PC-3 (cell line): ENCODE results near the gene PBLD. TPM values are rescaled to one million over a fixed set of nuclear protein-coding genes. Genes with fewer than 3 reads are reported as not detected.

Experiments
- ATAC-seq: fragments of 200-7000 bp; cut with Tn5 transposase; 2 replicates; pipeline ENCODE4 v1.9.1; 2020; ENCODE audit warnings: mild to moderate bottlenecking, moderate library complexity
- BruUV-seq: library from RNA; stranded (reverse); fragments of 400-500 nt; replicated peaks from 2 replicates; lab custom pipeline; 2021; lab: Mats Ljungman, UMichigan
- CTCF ChIA-PET: fragments of 300-600 bp; sonication (Branson Sonifier 250); formaldehyde crosslinking; loops from one replicate; lab custom pipeline; 2022; ENCODE audit warnings: antibody characterized with exemption; lab: Charles Lee
- POLR2A ChIA-PET: fragments of 300-600 bp; sonication (Branson Sonifier 250); formaldehyde crosslinking; loops from one replicate; lab custom pipeline; 2022; ENCODE audit warnings: antibody characterized with exemption; ENCODE audit not compliant: unreplicated experiment; lab: Charles Lee
- DNase-seq: peaks from one replicate; pipeline ENCODE4 v3.0.0-alpha.2; 2015
- H2AFZ ChIP-seq: fragments of 300-600 bp; sonication (generic); 2 replicates; pipeline ENCODE4 v1.6.0; 2016; ENCODE audit warnings: antibody characterized with exemption, low read length
- H3F3A ChIP-seq: fragments of 300-600 bp; sonication (generic); one replicate; pipeline ENCODE4 v1.6.0; 2017; ENCODE audit warnings: antibody characterized with exemption, low read length, control low read depth, mild to moderate bottlenecking; ENCODE audit not compliant: unreplicated experiment
- H3K27ac ChIP-seq: fragments of 300-600 bp; sonication (generic); 2 replicates; pipeline ENCODE4 v1.5.1; 2016; ENCODE audit warnings: mild to moderate bottlenecking, low read length
- H3K27me3 ChIP-seq: fragments of 300-600 bp; sonication (generic); 2 replicates; pipeline ENCODE4 v1.6.1; 2016; ENCODE audit warnings: low read length, mixed read lengths
- H3K36me3 ChIP-seq: fragments of 300-600 bp; sonication (generic); 2 replicates; pipeline ENCODE4 v1.6.1; 2016; ENCODE audit warnings: low read depth, mixed run types, low read length, mixed read lengths
- H3K4me1 ChIP-seq: fragments of 300-600 bp; sonication (generic); 2 replicates; pipeline ENCODE4 v1.5.1; 2016; ENCODE audit warnings: low read length; ENCODE audit not compliant: insufficient read depth
- H3K4me2 ChIP-seq: fragments of 300-600 bp; sonication (generic); 2 replicates; pipeline ENCODE4 v1.6.0; 2016; ENCODE audit warnings: low read length
- H3K4me3 ChIP-seq: fragments of 300-600 bp; sonication (generic); 2 replicates; pipeline ENCODE4 v1.5.1; 2016; ENCODE audit warnings: mild to moderate bottlenecking, low read length, mixed read lengths
- H3K79me2 ChIP-seq: fragments of 300-600 bp; sonication (generic); 2 replicates; pipeline ENCODE4 v1.6.1; 2017; ENCODE audit warnings: low read length, mixed read lengths
- H3K9ac ChIP-seq: fragments of 300-600 bp; sonication (generic); 2 replicates; pipeline ENCODE4 v1.6.0; 2016; ENCODE audit warnings: mild to moderate bottlenecking, low read length
- H3K9me2 ChIP-seq: fragments of 300-600 bp; sonication (generic); replicated peaks from 2 replicates; pipeline ENCODE4 v1.6.1; 2016; ENCODE audit warnings: mixed run types, low read length, mixed read lengths
- H3K9me3 ChIP-seq: fragments of 300-600 bp; sonication (generic); 2 replicates; pipeline ENCODE4 v1.6.1; 2016; ENCODE audit warnings: low read length, mixed read lengths
- H4K20me1 ChIP-seq: fragments of 300-600 bp; sonication (generic); 2 replicates; pipeline ENCODE4 v1.6.1; 2016; ENCODE audit warnings: low read length, mixed read lengths
- EZH2 ChIP-seq: fragments of 300-600 bp; sonication (generic); IDR thresholded peaks from one replicate; pipeline ENCODE4 v1.6.1; 2017; ENCODE audit warnings: antibody characterized with exemption, mild to moderate bottlenecking, low read length; ENCODE audit not compliant: unreplicated experiment
- EZH2phosphoT487 ChIP-seq: fragments of 300-600 bp; sonication (generic); IDR thresholded peaks from 2 replicates; pipeline ENCODE4 v1.6.1; 2018; ENCODE audit warnings: mild to moderate bottlenecking, antibody characterized with exemption, low read length, borderline replicate concordance
- intact Hi-C: fragments of 100-400 bp; cut with micrococcal nuclease; formaldehyde crosslinking; loops from 2 replicates; pipeline ENCODE4 v1.9.0; 2023
- total RNA-seq: library from RNA; depleted of rRNA; stranded (reverse); fragments of >200 nt; gene quantifications from 2 replicates; pipeline ENCODE4 v1.2.3, GENCODE V29; 2014
- TF ChIP-seq, protein P1 (sequence below): fragments of 300-600 bp; sonication (generic); conservative IDR thresholded peaks from 2 replicates; pipeline ENCODE4 v1.5.1; 2017; ENCODE audit warnings: antibody characterized with exemption, low read depth, mild to moderate bottlenecking, low read length

Gene PBLD
- total RNA-seq, 1 experiment from 2014 or later, result 1.1 TPM

GRCh38 chr10:68261132-68261856, 71.4 kb downstream of the PBLD start:
- POLR2A ChIA-PET, result no interaction called here
- H3K4me3 ChIP-seq, result no peak overlapping the region
- TF ChIP-seq, protein P1, sequence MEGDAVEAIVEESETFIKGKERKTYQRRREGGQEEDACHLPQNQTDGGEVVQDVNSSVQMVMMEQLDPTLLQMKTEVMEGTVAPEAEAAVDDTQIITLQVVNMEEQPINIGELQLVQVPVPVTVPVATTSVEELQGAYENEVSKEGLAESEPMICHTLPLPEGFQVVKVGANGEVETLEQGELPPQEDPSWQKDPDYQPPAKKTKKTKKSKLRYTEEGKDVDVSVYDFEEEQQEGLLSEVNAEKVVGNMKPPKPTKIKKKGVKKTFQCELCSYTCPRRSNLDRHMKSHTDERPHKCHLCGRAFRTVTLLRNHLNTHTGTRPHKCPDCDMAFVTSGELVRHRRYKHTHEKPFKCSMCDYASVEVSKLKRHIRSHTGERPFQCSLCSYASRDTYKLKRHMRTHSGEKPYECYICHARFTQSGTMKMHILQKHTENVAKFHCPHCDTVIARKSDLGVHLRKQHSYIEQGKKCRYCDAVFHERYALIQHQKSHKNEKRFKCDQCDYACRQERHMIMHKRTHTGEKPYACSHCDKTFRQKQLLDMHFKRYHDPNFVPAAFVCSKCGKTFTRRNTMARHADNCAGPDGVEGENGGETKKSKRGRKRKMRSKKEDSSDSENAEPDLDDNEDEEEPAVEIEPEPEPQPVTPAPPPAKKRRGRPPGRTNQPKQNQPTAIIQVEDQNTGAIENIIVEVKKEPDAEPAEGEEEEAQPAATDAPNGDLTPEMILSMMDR, result no peak
- no peak for TF ChIP-seq EZH2
- no peak for TF ChIP-seq EZH2phosphoT487
- H3K4me2 ChIP-seq, result no peak overlapping the region
- no peaks in the 10 kb centered on the region for H3K36me3 ChIP-seq
- H3K79me2 ChIP-seq, result no peaks in the 10 kb centered on the region
- no peaks in the 10 kb centered on the region for H3K9me3 ChIP-seq
- BruUV-seq, result no TSS peak
- no peak overlapping the region for H2AFZ ChIP-seq
- H3K27me3 ChIP-seq, result peaks cover 5% of the 10 kb centered on the region; the same call in 1 of the 2 replicates
- H3K4me1 ChIP-seq, result no peaks in the 10 kb centered on the region
- H4K20me1 ChIP-seq, result no peaks in the 10 kb centered on the region
- ATAC-seq, result no peak
- intact Hi-C loops, result no loop called here
- H3K9me2 ChIP-seq, result no peaks in the 10 kb centered on the region
- no peaks in the 10 kb centered on the region for H3F3A ChIP-seq
- H3K27ac ChIP-seq, result no peak overlapping the region
- CTCF ChIA-PET, result no interaction called here
- no peak overlapping the region for H3K9ac ChIP-seq
- DNase-seq, result no peak

GRCh38 chr10:68253346-68253745, 79.4 kb downstream of the PBLD start:
- intact Hi-C loops, result no loop called here
- POLR2A ChIA-PET, result no interaction called here
- Histone ChIP-seq H4K20me1 (no peaks in the 10 kb centered on the region), H3K9me2 (no peaks in the 10 kb centered on the region), H3K4me3 (no peak overlapping the region), H3K79me2 (no peaks in the 10 kb centered on the region), H3K4me1 (no peaks in the 10 kb centered on the region), H3K36me3 (no peaks in the 10 kb centered on the region), H3K27me3 (peaks cover 11% of the 10 kb centered on the region; the same call in 1 of the 2 replicates), H3F3A (no peaks in the 10 kb centered on the region), H3K9me3 (no peaks in the 10 kb centered on the region), H3K9ac (no peak overlapping the region), H3K4me2 (no peak overlapping the region), H3K27ac (no peak overlapping the region), H2AFZ (no peak overlapping the region)
- TF ChIP-seq, protein P1, result no peak
- TF ChIP-seq EZH2phosphoT487, result no peak
- CTCF ChIA-PET, result no interaction called here
- BruUV-seq, result no TSS peak
- ATAC-seq (no peak; the same call in 1 of the 2 replicates), DNase-seq (no peak)
